Activated naive CD4-positive, alpha-beta T cell (primary cell): ENCODE data around the gene PRSS38.
"Not testable (repeated sequence)": the region's sequence is repeated elsewhere in the genome, so short reads cannot be mapped to it uniquely, and the experiment has no call there.

ENCODE experiments used
- DNase-seq, 4 experiments: peaks; one replicate each; lab custom pipeline; 2025; lab: John Stamatoyannopoulos, UW

PRSS38 gene

DNA sequence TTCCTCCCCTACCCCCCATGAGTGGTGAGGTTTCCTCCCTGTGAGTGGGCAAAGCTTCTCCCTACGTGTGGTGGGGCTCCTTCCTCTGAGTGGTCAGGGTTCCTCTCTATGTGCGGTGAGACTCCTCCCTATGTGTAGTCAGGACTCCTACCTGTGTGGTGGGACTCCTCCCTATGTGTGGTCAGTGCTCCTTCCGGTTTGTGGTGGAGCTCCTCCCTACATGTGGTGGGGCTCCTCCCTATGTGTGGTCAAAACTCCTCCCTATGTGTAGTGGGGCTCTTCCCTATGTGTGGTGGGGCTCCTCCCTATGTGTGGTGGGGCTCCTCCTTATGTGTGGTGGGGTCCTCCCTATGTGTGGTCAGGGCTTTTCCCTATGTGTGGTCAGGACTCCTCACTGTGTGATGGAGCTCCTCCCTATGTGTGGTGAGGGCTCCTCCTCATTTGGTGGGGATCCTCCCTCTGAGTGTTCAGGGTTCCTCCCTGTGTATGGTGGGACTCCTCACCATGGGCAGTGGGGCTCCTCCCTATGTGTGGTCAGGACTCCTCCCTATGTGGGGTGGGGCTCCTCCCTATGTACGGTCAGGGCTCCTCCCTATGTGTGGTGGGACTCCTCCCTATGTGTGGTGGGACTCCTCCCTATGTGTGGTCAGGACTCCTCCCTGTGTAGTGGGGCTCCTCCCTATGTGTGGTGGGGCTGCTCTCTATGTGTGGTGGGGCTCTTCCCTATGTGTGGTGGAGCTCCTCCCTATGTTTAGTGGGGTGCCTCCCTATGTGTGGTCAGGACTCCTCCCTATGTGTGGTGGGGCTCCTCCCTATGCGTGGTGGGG, 29.1 kb downstream of the PRSS38 start:
- no peak for DNase-seq

DNA sequence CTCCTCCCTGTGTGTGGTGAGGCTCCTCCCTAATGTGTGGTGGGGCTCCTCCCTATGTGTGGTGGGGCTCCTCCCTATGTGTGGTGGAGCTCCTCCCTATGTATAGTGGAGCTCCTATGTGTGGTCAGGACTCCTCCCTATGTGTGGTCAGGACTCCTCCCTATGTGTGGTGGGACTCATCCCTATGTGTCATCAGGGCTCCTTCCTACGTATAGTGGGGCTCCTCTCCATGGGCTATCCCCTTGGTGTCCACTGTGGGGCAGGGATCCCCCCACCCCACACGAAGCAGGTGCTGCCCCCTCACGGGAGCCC, 29.6 kb downstream of the PRSS38 start:
- no peak for DNase-seq

DNA sequence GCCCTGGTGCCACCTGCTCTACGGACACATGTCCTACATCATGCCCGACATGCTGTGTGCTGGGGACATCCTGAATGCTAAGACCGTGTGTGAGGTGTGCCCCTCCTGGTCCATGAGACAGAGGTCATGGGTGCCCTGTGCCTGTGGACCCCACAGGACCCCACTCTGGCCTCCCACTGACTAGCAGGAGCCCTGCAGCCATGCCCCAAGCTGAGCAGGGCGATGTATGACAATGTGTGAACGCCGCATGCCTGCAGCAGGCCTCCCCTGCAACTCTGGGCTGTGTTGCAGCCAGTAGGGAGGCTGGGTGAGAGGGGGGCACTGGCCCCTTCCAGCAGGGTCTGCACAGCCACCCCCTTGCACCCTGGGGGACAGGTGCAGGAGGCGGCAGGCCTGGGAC, 30.0 kb downstream of the PRSS38 start:
- no peak for DNase-seq

DNA sequence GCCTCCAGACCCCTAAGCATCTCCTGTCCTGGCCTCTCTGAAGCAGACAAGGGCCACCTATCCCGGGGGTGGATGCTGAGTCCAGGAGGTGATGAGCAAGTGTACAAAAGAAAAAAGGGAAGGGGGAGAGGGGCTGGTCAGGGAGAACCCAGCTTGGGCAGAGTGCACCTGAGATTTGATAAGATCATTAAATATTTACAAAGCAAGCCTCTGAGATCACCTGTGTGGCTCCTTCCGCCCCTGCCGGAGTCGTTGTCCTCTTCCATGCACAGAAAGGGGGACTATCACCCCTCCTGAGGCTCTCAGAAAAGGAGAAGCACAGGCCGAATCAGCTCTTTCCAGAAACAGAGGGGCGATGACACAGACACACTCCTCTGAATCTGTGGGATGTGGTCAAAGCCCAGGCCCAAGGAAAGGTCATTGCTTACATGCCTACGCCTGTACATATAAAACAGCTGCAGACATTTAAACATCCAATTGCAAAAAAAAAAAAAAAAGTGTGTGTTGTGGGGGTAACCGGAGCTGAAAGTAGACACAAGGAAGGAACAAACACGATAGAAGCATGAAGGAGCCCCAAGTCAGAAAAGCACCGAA, 30.9 kb downstream of the PRSS38 start:
- no peak for DNase-seq

DNA sequence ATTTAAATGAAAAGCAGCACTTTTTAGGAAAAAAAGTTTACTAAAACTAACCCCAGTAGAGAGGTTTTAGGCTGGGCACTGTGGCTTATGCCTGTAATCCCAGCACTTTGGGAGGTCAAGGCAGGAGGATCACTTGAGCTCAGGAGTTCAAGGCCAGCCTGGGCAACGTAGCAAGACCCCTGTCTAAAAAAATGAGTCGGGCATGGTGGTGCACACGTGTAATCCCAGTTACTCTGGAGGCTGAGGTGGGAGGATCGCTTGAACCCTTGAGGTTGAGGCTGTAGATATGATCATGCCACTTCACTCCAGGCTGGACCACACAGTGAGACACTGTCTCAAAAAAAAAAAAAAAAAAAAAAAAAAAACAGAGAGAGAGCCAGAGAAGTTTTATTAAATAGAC, 31.6 kb downstream of the PRSS38 start:
- DNase-seq, result not testable (repeated sequence)

DNA sequence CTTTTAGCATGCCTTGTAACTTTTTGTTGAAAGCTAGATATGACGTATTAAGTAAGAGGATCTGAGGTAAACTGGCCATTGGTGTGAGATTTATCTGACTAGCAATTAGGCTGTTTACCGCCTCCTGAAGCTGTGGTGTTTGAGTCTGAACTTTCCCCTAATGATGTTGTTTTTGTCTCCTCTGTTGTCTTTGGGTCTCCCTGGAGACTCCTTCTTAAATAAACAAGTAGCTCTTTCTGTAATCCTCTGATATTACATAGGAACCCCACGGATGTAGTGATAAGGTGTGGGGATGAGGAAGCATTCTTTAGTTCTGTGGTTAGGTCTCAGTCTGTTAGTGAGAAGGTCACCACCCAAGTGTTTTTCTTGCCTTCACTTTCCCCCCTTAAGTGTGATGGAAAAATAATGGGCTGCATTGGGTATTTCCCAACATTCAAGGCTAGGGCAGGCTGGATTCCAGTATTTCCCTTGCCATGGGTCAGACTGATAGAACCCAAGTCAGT, 33.0 kb downstream of the PRSS38 start:
- DNase-seq, result no peak

DNA sequence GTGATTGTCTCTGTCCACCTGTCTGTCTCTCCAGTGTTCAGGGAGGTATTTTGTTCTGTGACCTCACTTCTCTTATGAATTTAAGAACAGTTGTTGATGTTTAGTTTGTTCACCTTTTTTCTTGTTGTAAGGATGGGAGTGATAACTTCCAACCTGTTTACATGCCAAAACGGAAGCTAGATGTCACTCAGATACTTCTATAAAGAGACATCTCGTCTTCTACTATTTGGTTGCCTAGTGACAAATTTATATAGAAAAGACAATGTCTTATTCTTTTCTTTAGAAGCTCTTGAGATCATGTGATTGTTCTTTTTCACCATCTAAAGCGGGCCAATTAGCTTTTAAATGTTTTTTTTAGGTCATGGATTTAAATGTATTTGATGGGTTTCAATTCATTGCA, 33.8 kb downstream of the PRSS38 start:
- DNase-seq, result no peak

DNA sequence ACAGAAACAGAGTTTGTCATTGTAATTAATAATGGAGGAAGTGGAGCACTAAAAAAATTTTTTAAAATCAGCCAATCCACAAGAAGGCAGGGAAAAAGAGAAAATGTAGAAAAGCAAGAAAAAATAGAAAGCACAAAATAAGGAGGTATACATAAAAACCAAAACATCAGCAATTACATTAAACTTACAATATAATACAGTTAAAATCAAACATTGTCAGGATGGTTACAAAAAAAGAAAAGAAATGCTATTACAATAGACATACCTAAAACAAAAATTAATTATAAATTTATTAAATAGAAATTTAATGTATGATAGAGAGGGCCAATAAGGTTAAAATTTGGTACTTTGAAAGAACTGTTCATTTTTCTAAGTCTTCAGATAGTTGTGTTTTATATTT, 38.7 kb downstream of the PRSS38 start:
- DNase-seq, result no peak

DNA sequence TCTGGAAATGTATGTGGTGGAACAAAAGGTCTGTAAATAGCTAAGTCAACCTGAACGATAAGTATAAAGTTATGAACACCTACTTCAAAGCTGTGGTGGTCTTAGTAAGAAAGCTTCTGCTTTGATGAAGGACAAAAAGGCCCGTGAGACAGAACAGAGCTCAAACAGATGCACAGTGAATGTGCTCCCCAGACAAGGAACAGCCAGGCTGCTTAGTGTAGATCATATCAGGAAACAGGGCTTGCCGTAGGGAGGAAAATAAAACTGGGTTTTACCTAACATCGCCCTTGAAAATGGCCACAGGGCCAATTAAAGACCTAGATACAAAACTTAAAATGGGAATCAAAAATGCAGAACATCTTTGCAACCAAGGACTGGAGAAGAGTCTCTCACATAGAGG, 40.2 kb downstream of the PRSS38 start:
- no peak for DNase-seq

DNA sequence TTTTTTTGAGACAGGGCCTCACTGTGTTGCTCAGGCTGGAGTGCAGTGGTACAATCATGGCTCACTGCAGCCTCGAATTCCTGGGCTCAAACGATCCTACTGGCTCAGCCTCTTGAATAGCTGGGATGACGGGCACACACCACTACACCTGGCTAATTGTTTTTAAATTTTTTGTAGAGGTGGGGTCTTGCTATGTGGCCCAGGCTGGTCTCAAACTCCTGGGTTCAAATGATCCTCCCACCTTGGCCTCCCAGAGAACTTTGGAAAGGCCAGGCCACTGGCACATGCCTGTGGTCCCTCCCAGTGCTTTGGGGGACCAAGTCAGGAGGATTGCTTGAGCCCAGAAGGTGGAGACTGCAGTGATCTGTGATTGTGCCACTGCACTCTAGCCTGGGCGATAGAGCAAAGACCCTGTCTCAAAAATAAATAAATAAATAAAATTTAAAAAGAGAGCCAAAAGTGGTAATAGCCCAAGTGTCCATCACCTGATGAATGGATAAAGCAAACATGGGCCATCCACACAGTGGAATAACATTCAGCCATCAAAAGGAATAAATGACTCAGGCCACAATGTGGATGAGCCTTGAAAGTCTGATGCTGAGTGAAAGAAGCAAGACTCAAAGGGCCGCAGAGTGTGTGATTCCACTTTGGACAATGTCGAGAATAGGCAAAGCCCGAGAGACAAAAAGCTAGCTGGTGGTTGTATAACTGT, 40.8 kb downstream of the PRSS38 start:
- no peak for DNase-seq

DNA sequence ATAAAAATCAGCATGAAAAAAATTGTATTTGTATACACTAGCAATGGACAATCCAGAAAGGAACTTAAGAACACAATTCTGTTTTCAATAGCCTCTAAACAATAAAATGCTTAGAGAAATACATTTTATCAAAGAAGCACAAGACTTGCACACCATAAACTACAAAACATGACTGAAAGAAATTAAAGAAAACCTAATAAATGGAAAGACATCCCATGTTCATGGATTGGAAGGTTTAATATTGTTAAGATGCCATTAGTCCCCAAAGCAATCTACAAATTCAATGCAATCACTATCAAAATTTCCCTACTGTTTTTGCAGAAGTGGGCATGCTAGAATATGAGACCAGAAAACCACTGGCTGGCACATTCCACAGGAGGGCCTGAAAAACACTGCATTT, 49.4 kb downstream of the PRSS38 start:
- no peak for DNase-seq

DNA sequence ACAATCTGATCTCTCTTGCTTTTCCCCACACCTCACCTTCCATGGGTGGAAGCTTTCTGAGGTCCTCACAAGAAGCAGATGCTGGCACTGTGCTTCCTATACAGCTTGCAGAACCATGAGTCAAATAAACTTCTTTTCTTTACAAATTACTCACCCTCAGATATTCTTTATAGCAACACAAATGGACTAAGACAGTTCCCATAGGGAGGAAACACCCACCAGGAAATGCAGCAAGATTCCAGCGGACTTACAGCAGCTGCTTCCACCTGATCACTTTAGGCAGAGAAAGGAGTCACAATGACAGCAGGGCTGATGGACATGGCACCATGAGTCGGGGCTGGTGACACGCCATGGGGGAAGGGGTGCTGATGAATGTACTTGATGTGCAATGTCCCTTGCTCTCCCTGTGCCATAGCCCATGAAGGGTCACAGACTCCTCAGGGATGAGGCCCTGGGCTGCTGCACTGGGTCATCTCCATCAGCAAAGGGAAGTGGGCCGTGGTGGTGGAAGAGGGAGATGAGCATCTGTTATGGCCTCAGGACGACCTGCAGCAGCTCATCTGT, 53.9 kb downstream of the PRSS38 start:
- no peak for DNase-seq

DNA sequence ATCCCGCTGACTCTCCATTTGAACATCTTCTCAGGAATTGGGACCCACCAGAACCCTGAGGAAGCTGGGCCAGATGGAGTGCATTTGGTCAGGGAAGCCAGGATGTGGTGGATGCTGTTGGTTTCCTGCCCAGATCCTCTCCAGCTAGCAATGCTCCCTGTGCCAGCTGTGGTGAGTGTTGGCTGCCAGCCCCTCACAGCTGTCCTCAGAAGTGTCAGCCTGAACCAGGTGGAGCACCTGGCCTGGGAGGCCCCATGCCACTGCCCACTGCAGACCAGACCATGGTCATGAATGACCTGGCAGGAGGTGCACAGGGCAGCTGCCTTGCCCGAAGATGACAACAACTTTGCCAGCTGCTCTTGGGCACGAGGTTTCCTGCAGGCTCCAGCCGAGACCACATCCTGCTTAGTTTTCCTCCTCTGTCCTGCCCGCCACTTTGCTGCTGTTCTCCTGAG, 54.4 kb downstream of the PRSS38 start:
- no peak for DNase-seq

DNA sequence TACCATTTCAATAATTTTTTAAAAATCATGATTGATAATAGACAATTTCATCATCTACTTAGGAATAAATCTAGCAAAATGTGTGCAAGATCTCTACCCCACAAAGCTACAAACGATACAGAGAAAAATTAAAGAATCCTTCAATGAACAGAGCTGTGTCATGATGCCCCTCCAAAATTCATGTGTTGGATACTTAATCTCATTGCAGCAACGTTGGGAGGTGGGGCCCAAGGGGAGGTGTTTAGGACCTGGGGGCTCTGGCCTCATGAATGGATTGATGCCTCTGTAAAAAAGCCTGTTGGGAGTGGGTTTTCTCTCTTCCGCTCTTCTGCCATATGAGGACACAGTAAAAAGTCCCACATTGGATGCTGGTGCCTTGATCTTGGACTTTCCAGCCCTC, 54.9 kb downstream of the PRSS38 start:
- DNase-seq, result no peak

DNA sequence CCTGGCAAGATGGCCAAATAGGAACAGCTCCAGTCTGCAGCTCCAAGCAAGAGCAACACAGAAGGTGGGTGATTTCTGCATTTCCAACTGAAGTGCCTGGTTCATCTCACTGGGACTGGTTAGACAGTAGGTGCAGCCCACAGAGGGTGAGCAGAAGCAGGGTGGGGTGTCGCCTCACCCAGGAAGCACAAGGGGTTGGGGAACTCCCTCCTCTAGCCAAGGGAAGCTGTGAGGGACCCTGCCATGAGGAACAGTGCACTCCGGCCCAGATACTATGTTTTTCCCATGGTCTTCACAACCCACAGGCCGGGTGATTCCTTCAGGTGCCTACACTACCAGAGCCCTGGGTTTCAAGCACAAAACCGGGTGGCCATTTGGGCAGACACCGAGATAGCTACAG, 56.4 kb downstream of the PRSS38 start:
- DNase-seq, result not testable (repeated sequence)

DNA sequence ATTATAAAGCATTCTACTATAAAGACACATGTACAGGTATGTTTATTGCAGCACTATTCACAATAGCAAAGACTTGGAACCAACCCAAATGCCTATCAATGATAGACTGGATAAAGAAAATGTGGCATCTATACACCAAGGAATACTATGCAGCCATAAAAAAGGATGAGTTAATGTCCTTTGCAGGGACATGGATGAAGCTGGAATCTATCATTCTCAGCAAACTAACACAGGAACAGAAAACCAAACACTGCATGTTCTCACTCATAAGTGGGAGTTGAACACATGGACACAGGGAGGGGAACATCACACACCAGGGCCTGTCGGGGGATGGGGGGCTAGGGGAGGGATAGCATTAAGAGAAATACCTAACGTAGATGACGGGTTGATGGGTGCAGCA, 62.3 kb downstream of the PRSS38 start:
- DNase-seq, result not testable (repeated sequence)

DNA sequence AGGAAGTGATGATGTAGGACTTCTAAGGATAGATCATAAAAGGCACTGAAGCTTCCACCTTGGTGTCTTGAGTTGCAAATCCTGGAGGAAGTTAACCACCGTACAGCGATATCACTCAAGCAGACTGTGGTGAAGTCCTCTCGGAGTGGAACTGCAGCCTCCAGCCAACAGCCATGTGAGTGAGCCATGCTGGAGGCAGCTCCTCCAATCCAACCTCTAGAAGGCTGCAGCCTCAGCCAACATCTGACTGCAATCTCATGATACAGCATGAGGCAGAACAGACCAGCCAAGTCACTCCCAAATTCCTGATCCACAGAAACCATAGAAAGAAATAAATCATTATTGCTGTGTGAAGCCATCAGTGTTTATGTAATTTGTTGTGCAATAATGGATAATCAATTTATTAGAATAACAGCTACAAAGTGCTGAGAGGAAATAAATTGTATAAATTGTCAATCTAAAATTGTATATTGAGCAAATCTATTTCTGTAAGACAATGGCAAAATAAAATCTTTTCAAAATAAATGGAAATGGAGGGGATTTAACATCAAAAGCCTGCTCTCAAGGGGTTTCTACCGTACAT, 65.0 kb downstream of the PRSS38 start:
- no peak for DNase-seq

DNA sequence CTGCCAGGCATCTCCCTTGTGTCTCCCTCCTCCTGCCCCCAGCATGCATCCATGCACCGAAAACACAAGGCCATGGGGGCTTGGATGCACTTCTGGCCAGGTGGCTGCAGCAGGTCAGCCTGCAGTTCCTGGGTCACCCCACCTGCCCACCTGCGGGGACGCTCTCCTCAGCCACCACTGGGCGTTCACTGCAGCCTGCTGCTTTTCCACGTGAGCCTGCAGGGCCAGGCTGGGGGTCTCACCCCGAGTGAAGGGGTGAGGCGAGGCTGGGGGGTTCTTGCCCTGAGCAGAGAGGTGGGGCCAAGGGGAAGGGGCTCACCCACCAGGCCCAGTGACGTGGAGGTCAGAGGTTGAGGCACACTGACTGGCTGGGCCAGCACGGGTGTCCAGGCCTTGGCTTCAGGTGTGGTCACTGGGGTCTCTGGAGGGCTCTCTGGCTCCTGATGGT, 67.6 kb downstream of the PRSS38 start:
- DNase-seq, result no peak

DNA sequence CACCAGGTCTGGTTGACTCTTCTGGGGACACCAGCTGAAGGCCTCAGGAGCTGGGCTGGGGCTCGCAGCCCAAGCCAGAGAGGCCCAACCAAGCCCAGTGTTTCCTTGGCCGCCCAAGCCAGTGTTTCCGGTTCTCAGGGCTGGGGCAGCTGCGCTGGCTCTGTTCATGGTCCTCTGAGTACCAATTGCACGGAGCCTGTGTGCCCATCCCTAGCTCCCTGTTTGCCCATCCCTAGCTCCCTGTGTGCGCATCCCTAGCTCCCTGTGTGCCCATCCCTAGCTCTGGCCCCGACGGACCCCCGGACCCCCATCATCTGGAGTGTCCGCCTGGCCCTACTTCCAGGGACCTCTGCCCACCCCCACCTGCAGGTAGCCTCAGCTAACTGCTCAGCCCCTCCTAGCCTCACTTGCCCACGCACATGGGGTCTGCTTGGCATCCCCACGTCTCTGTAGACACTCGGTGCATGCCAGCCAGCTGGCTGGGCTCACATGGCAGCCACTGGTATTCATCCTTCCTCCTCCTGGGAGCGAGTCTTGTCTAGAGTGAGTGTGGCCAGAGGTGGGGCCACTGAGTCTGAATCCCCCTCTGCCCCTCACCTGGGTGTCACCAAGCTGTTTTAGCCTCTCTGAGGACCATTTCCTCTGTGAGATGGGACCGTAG, 68.3 kb downstream of the PRSS38 start:
- DNase-seq, result no peak

DNA sequence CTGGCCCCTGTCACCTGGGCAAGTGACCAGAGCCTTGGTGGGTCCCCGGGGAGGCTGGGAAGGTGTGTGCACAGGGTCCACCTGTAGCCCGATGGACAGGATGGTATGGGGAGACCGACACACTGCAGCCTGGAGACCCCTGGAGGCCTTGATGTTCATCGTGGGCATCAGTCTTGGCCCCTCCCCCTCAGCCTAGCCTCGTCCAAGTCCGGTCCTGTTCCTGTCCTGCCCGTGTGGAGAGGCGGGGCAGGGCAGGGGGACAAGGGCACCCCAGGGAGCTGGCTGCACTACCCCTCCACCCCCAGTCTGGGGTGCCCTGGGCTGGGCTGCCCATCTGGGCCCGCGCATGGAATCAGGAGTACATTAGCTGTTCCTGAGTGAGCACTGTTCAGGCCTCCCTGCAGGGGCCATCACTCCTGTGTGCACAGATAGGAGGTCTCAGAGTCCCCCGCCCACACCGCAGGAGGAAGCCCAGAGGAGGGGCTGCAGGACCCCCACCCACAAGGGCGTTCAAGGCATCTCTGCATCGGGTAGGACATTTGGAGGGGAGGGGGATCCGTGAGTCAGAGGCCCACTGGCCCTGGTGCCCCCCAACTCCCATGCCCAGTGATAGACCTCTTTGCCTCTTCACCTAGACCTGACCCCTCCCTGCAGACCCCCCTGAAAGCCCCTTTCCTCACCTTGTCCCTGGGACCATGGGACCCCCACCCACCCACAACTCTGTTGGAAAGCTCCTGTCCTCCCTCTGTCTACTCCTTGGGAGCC, 69.1 kb downstream of the PRSS38 start:
- DNase-seq, result no peak

DNA sequence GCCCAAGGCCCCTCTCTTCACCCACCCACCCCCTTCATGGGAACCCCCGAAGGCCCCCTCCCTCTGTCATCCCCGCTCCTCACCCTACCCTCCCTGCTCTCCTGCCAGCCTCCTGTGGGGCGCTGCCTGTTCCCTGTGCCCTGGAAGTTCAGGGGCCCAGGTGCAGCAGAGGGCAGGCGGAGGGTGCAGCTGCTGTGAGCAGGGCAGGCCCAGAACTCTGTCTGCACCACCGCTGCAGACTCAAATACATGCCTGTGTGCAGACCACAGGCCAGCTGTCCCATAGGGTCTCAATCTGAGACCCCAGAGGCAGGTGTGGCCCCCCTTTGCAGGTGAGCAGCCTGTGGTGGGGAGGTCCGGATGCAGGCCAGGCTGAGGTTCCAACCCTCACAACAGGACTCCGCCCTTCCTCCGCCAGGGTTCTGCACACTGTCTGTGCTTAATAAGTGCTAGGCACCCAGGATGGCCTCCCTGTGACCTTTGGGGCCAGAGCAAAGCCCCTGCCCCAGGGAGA, 69.7 kb downstream of the PRSS38 start:
- peak in 1 of 4 experiments; percentile 21 for DNase-seq
